ENCODE measurements around the gene CIT. TPM values are rescaled to one million over a fixed set of nuclear protein-coding genes. Genes with fewer than 3 reads are reported as not detected.

CIT gene
- total RNA-seq, 1 experiment from 2014 or later, result 67.9 TPM

DNA sequence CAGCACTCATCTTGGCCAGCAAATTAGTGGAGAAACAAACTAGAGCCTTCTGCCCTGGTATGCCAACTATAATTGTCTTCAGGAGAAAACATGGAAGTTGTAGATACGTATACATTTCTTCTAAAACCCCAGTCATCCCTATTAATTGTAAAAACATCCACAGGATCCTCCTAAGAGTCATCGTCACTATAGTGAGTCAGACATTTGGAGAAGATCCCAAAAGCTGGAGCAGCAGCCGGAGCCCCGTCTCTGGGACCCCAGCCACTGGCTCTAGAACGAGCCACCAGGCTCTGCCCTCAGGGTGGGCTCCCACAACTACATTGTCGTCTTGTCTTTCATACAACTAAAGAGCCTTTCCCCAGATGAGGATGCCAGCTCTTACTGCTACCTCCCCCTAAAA lies 193.7 kb downstream of the CIT start:
- Histone ChIP-seq H3K27ac (ENCODE audit: low read length) (peak overlapping the region; percentile 29; the same call in 1 of the 2 replicates), H3K4me1 (ENCODE audit: control insufficient read depth, insufficient read depth, low read length) (peaks cover 15% of the 10 kb centered on the region), H3K36me3 (ENCODE audit: control insufficient read depth, insufficient read depth, low read length) (peaks cover 10% of the 10 kb centered on the region; the same call in 1 of the 2 replicates), H3K9me3 (ENCODE audit: control insufficient read depth, insufficient read depth, low read depth, low read length) (no peaks in the 10 kb centered on the region), H3K27me3 (ENCODE audit: control insufficient read depth, insufficient read depth, low read length) (no peaks in the 10 kb centered on the region), H3K4me3 (ENCODE audit: low read depth in 2 of 2, low read length in 2 of 2) (no peak overlapping the region)
- in situ Hi-C loops (cut with HindIII; ENCODE audit: low pct_unique_long_range_greater_than_20kb, low sequenced_read_pairs) (no loop called here), intact Hi-C loops (cut with micrococcal nuclease; ENCODE audit: unreplicated experiment) (no loop called here)
- no TSS peak for BruUV-seq (replicated peaks)
- CTCF ChIA-PET, result no interaction called here
- ATAC-seq (no peak), DNase-seq (ENCODE audit: low read depth, low spot score) (no peak)
- TF ChIP-seq, protein P1, sequence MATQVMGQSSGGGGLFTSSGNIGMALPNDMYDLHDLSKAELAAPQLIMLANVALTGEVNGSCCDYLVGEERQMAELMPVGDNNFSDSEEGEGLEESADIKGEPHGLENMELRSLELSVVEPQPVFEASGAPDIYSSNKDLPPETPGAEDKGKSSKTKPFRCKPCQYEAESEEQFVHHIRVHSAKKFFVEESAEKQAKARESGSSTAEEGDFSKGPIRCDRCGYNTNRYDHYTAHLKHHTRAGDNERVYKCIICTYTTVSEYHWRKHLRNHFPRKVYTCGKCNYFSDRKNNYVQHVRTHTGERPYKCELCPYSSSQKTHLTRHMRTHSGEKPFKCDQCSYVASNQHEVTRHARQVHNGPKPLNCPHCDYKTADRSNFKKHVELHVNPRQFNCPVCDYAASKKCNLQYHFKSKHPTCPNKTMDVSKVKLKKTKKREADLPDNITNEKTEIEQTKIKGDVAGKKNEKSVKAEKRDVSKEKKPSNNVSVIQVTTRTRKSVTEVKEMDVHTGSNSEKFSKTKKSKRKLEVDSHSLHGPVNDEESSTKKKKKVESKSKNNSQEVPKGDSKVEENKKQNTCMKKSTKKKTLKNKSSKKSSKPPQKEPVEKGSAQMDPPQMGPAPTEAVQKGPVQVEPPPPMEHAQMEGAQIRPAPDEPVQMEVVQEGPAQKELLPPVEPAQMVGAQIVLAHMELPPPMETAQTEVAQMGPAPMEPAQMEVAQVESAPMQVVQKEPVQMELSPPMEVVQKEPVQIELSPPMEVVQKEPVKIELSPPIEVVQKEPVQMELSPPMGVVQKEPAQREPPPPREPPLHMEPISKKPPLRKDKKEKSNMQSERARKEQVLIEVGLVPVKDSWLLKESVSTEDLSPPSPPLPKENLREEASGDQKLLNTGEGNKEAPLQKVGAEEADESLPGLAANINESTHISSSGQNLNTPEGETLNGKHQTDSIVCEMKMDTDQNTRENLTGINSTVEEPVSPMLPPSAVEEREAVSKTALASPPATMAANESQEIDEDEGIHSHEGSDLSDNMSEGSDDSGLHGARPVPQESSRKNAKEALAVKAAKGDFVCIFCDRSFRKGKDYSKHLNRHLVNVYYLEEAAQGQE (IDR thresholded peaks at IDR 0.05; ENCODE audit: insufficient read depth in 1 of 2, low read depth in 2 of 2, low read length in 1 of 2), result no peak
- TF ChIP-seq, protein P2, sequence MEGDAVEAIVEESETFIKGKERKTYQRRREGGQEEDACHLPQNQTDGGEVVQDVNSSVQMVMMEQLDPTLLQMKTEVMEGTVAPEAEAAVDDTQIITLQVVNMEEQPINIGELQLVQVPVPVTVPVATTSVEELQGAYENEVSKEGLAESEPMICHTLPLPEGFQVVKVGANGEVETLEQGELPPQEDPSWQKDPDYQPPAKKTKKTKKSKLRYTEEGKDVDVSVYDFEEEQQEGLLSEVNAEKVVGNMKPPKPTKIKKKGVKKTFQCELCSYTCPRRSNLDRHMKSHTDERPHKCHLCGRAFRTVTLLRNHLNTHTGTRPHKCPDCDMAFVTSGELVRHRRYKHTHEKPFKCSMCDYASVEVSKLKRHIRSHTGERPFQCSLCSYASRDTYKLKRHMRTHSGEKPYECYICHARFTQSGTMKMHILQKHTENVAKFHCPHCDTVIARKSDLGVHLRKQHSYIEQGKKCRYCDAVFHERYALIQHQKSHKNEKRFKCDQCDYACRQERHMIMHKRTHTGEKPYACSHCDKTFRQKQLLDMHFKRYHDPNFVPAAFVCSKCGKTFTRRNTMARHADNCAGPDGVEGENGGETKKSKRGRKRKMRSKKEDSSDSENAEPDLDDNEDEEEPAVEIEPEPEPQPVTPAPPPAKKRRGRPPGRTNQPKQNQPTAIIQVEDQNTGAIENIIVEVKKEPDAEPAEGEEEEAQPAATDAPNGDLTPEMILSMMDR (IDR thresholded peaks at IDR 0.05), result no peak
- TF ChIP-seq POLR2AphosphoS5 (IDR thresholded peaks at IDR 0.05; ENCODE audit: low read depth, low read length) (no peak), SIN3A (IDR thresholded peaks at IDR 0.05; ENCODE audit: borderline replicate concordance, insufficient read depth, low read depth, low read length) (no peak), TCF7L2 (IDR thresholded peaks at IDR 0.05; ENCODE audit: low read depth, low read length) (no peak)
- POLR2A ChIA-PET, result no interaction called here

DNA sequence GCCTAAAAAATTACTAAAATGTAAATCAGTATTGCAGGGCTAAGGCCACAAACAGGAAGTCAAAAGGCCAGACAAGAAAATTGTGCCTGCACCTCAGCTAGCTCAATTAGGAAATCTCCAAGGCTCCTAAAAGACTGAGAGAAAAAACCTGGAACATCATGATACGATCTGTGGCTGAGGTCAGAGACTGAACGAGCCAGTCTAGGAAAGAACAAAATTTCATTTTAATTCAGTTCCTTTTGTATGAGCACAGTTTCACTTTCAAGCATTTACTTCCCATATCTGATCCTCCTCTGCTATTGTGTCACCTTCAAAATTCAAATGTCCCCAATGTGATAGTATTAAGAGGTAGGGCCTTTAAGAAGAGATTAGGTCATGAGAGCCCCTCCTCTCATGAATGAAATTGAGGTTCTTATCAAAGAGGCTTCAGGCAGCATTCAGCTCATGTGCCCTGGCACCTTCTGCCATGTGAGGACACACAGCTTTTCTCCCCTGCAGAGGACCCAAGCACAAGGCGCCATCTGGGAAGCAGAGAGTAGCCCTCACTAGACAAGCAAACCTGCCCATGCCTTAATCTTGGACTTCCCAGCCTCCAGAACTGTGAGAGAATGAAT lies 194.4 kb downstream of the CIT start:
- ATAC-seq (no peak), DNase-seq (ENCODE audit: low read depth, low spot score) (no peak)
- POLR2A ChIA-PET, result no interaction called here
- in situ Hi-C loops (cut with HindIII; ENCODE audit: low pct_unique_long_range_greater_than_20kb, low sequenced_read_pairs), result no loop called here
- Histone ChIP-seq H3K27me3 (ENCODE audit: control insufficient read depth, insufficient read depth, low read length) (no peaks in the 10 kb centered on the region), H3K36me3 (ENCODE audit: control insufficient read depth, insufficient read depth, low read length) (peaks cover 12% of the 10 kb centered on the region; the same call in 1 of the 2 replicates), H3K4me1 (ENCODE audit: control insufficient read depth, insufficient read depth, low read length) (peaks cover 15% of the 10 kb centered on the region), H3K4me3 (ENCODE audit: low read depth in 2 of 2, low read length in 2 of 2) (no peak overlapping the region), H3K9me3 (ENCODE audit: control insufficient read depth, insufficient read depth, low read depth, low read length) (no peaks in the 10 kb centered on the region), H3K27ac (ENCODE audit: low read length) (peak overlapping the region; percentile 15; the same call in 1 of the 2 replicates)
- CTCF ChIA-PET, result no interaction called here
- intact Hi-C loops (cut with micrococcal nuclease; ENCODE audit: unreplicated experiment), result no loop called here
- BruUV-seq (replicated peaks), result no TSS peak
- no peak for TF ChIP-seq TCF7L2 (IDR thresholded peaks at IDR 0.05; ENCODE audit: low read depth, low read length)
- TF ChIP-seq POLR2AphosphoS5 (IDR thresholded peaks at IDR 0.05; ENCODE audit: low read depth, low read length), result no peak
- TF ChIP-seq, protein P2 (IDR thresholded peaks at IDR 0.05), result no peak
- TF ChIP-seq SIN3A (IDR thresholded peaks at IDR 0.05; ENCODE audit: borderline replicate concordance, insufficient read depth, low read depth, low read length), result no peak
- TF ChIP-seq, protein P1 (IDR thresholded peaks at IDR 0.05; ENCODE audit: insufficient read depth in 1 of 2, low read depth in 2 of 2, low read length in 1 of 2), result no peak
